ENCODE results near the gene RHBDL2. TPM values are rescaled to one million over a fixed set of nuclear protein-coding genes. Genes with fewer than 3 reads are reported as not detected.

Gene RHBDL2
- total and polyA plus RNA-seq, 4 donors, result 0.14 to 0.28 (median 0.17) TPM; not detected in 1

GRCh38 chr1:38929476-38929875 is 12.2 kb downstream of the RHBDL2 start:
- Histone ChIP-seq H3K4me3 (ENCODE audit: low read depth in 1 of 3, low read length in 3 of 3) (no peak overlapping the region), H3K4me1 (ENCODE audit: control insufficient read depth in 4 of 4, insufficient read depth in 4 of 4, low read length in 3 of 4) (no peaks in the 10 kb centered on the region), H3K9me3 (ENCODE audit: control insufficient read depth in 4 of 4, low read length in 3 of 4) (no peaks in the 10 kb centered on the region), H3K27me3 (ENCODE audit: control insufficient read depth in 4 of 4, insufficient read depth in 4 of 4, low read length in 3 of 4) (no peaks in the 10 kb centered on the region), H3K36me3 (ENCODE audit: control insufficient read depth in 4 of 4, insufficient read depth in 3 of 4, low read depth in 1 of 4, low read length in 3 of 4) (no peaks in the 10 kb centered on the region), H3K9ac (ENCODE audit: low read depth in 1 of 2, low read length in 2 of 2) (no peak overlapping the region), H3K27ac (ENCODE audit: low read depth in 1 of 2, low read length in 2 of 2) (no peak overlapping the region)
- WGBS, result 89% methylated on average over 6 of the region's 6 CpGs
- no peak for DNase-seq (ENCODE audit: low spot score)
- TF ChIP-seq HNF4G (IDR thresholded peaks at IDR 0.05) (no peak), FOXA2 (IDR thresholded peaks at IDR 0.05) (no peak), REST (IDR thresholded peaks at IDR 0.05) (no peak), NR2F2 (IDR thresholded peaks at IDR 0.05) (no peak), JUND (IDR thresholded peaks at IDR 0.05) (no peak), GABPA (IDR thresholded peaks at IDR 0.05 in 1 of 2, conservative IDR thresholded peaks at IDR 0.05 in 1 of 2) (no peak), SP1 (IDR thresholded peaks at IDR 0.05) (no peak), RAD21 (IDR thresholded peaks at IDR 0.05) (no peak), CTCF (IDR thresholded peaks at IDR 0.05; ENCODE audit: low read depth, low read length, missing input control) (no peak), YY1 (IDR thresholded peaks at IDR 0.05) (no peak), RXRA (IDR thresholded peaks at IDR 0.05) (no peak), EGR1 (IDR thresholded peaks at IDR 0.05; ENCODE audit: low read depth in 2 of 2) (no peak), HNF4A (conservative IDR thresholded peaks at IDR 0.05) (no peak), TAF1 (conservative IDR thresholded peaks at IDR 0.05) (no peak), FOXA1 (IDR thresholded peaks at IDR 0.05) (no peak)
- TF ChIP-seq, protein P1, sequence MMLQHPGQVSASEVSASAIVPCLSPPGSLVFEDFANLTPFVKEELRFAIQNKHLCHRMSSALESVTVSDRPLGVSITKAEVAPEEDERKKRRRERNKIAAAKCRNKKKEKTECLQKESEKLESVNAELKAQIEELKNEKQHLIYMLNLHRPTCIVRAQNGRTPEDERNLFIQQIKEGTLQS (IDR thresholded peaks at IDR 0.05), result no peak
- TF ChIP-seq, protein P2, sequence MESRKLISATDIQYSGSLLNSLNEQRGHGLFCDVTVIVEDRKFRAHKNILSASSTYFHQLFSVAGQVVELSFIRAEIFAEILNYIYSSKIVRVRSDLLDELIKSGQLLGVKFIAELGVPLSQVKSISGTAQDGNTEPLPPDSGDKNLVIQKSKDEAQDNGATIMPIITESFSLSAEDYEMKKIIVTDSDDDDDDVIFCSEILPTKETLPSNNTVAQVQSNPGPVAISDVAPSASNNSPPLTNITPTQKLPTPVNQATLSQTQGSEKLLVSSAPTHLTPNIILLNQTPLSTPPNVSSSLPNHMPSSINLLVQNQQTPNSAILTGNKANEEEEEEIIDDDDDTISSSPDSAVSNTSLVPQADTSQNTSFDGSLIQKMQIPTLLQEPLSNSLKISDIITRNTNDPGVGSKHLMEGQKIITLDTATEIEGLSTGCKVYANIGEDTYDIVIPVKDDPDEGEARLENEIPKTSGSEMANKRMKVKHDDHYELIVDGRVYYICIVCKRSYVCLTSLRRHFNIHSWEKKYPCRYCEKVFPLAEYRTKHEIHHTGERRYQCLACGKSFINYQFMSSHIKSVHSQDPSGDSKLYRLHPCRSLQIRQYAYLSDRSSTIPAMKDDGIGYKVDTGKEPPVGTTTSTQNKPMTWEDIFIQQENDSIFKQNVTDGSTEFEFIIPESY (IDR thresholded peaks at IDR 0.05), result no peak
- TF ChIP-seq, protein P3, sequence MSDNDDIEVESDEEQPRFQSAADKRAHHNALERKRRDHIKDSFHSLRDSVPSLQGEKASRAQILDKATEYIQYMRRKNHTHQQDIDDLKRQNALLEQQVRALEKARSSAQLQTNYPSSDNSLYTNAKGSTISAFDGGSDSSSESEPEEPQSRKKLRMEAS (IDR thresholded peaks at IDR 0.05), result no peak
